ENCODE measurements around the gene MIA.
"Not testable (repeated sequence)": the region's sequence is repeated elsewhere in the genome, so short reads cannot be mapped to it uniquely, and the experiment has no call there.

The MIA gene

DNA sequence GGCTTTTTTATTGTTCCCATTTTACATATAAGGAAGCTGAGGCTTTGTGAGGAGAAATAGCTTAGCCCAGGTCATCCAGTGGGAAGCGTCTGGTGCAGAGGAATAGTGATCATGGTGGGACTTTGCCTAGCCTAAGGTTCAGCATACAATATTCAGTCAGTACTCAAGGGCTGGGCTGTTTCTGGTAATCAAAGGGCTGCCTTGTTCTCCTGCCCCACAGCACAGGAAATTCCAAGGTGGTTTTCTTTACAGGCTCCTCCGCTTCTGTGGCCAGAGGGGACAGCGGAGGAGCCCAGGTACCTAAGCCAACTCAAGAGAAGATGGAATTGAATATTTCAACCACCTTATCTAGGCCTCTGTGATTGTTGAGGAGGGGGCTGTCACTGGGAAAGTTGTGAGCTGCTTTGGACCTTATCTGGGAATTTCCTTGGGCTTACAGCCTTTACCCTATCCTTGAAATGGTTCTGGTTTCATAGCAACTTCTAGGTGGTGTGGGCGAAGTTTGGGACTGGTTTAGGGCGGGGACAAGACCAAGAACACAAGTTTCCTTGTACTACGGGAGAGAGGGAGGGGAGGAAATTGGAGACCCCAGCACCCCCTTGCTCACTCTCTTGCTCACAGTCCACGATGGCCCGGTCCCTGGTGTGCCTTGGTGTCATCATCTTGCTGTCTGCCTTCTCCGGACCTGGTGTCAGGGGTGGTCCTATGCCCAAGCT, at the start of gene MIA:
Gene MIA (plus strand): TSS at position 606 of the 716 bp plus-strand sequence. CDS start 22 bp downstream, at position 628.
- H3K4me3 ChIP-seq (ENCODE audit: low read length): no peak within 1 kb of the TSS
- no peaks in the 10 kb centered on the region for H3K27me3 ChIP-seq (ENCODE audit: insufficient read depth, low read length)
- no peak within 1 kb of the TSS for H2AFZ ChIP-seq (ENCODE audit: low read depth, low read length)
- peaks cover 12% of the 10 kb centered on the region for H3K4me1 ChIP-seq (ENCODE audit: insufficient read depth, low read length)
- H3K36me3 ChIP-seq (ENCODE audit: insufficient read depth, low read length): no peaks in the 10 kb centered on the region
- no peaks in the 10 kb centered on the region for H3K9me3 ChIP-seq (ENCODE audit: low read length)

DNA sequence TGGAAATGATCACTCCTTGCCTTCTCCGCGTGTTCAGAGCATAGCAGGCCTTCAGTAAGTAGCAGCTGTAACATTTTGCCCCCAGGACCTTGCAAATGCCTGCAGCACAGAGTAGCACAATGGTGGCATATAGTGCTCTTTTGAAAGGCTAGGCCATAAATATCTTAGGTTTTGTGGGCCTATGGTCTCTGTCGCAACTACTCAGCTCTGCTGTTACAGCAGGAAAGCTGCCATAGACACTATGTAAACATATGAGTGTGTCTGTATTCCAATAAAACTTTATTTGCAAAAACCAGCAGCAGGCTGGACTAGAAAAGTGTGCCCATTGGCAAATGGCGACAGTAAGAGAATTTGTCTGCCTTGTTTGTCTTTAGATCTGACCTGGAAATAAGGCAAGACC, 49.0 kb upstream of the MIA start:
- H3K27me3 ChIP-seq (ENCODE audit: insufficient read depth, low read length): no peaks in the 10 kb centered on the region
- no peak overlapping the region for H3K4me3 ChIP-seq (ENCODE audit: low read length)
- no peaks in the 10 kb centered on the region for H3K4me1 ChIP-seq (ENCODE audit: insufficient read depth, low read length)
- H3K36me3 ChIP-seq (ENCODE audit: insufficient read depth, low read length): peaks cover 50% of the 10 kb centered on the region
- H2AFZ ChIP-seq (ENCODE audit: low read depth, low read length): no peak overlapping the region
- peaks cover 7% of the 10 kb centered on the region for H3K9me3 ChIP-seq (ENCODE audit: low read length)

DNA sequence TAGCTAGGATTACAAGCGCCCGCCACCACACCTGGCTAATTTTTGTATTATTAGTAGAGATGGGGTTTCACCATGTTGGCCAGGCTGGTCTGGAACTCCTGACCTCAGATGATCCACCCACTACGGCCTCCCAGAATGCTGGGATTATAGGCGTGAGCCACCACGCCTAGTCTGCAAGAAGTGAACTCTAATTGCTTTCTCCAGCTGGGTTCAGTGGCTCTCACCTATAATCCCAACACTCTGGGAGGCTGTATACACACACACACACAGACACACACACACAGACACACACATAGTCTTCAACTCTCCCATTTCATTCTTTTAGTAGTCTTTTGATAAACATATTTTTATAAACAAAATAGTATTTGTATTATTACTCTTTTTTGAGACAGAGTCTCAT, 45.3 kb upstream of the MIA start:
- not testable (repeated sequence) for H3K27me3 ChIP-seq (ENCODE audit: insufficient read depth, low read length); H2AFZ ChIP-seq (ENCODE audit: low read depth, low read length); H3K4me1 ChIP-seq (ENCODE audit: insufficient read depth, low read length); H3K9me3 ChIP-seq (ENCODE audit: low read length); H3K4me3 ChIP-seq (ENCODE audit: low read length)
- H3K36me3 ChIP-seq (ENCODE audit: insufficient read depth, low read length): peaks cover 74% of the 10 kb centered on the region

DNA sequence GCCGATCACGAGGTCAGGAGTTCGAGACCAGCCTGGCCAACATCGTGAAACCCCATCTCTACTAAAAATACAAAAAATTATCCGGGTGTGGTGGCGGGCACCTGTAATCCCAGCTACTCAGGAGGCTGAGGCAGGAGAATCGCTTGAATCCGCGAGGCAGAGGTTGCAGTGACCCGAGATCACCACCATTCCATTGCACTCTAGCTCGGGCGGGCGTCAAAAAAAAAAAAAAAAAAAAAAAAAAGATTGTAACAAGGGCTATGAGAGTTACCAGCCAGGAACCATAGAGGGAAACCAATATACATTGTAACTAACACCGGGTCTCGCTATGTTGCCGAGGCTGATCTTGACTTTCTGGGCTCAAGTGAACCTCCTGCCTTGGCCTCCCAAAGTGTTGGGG, 43.0 kb upstream of the MIA start:
- not testable (repeated sequence) for H3K9me3 ChIP-seq (ENCODE audit: low read length); H2AFZ ChIP-seq (ENCODE audit: low read depth, low read length); H3K4me1 ChIP-seq (ENCODE audit: insufficient read depth, low read length); H3K4me3 ChIP-seq (ENCODE audit: low read length); H3K27me3 ChIP-seq (ENCODE audit: insufficient read depth, low read length)
- peaks cover 81% of the 10 kb centered on the region for H3K36me3 ChIP-seq (ENCODE audit: insufficient read depth, low read length)

DNA sequence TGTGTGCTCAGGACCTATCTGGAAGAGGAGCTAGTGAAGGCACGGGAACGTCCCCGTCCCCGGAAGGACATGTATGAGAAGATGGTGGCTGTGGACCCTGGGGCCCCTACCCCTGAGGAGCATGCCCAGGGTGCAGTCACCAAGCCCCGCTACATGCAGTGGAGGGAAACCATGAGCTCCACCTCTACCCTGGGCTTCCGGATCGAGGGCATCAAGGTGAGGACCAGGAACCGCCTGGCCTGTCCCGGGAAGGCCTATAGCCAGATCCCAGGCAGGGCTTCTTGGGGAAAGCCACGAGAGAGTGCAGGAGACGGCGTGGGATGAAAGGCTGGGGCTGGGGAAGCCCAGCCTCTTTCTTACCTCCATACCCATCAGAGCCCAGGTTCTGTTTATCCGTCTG, 42.2 kb upstream of the MIA start:
- Histone ChIP-seq H3K27me3 (ENCODE audit: insufficient read depth, low read length) (no peaks in the 10 kb centered on the region), H3K4me3 (ENCODE audit: low read length) (no peak overlapping the region), H2AFZ (ENCODE audit: low read depth, low read length) (no peak overlapping the region), H3K36me3 (ENCODE audit: insufficient read depth, low read length) (peaks cover 76% of the 10 kb centered on the region), H3K4me1 (ENCODE audit: insufficient read depth, low read length) (no peaks in the 10 kb centered on the region), H3K9me3 (ENCODE audit: low read length) (peaks cover 2% of the 10 kb centered on the region)

DNA sequence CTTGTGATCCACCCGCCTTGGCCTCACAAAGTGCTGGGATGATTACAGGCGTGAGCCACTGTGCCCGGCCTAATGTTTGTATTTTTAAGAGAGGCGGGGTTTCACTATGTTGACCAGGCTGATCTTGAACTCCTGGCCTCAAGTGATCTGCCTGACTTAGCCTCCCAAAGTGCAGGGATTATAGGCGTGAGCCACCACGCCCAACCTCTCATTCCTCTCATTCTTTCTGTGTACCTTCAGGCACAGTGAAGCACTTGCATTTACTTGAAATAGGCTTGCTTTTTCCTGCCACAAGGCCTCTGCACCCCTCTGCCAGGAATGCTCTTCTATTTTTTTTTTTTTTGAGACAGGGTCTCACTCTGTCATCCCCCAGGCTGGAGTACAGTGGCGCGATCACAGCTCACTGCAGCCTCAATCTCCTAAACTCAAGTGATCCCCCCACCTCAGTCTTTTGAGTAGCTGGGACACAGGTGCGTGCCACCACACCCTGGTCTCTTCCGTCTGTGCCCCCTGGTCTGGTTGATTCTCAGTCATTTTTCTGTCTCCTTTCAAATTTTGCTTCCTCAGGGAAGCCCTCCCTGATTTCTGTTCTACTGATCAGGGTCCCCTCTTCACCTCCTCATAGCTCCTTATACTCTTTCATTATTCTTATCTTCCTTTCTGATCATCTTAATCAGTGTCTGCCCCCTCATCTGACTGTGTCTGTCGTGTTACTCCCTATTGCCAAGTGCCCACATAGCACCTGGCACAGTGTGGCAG, 40.1 kb upstream of the MIA start:
- H2AFZ ChIP-seq (ENCODE audit: low read depth, low read length): no peak overlapping the region
- peaks cover 82% of the 10 kb centered on the region for H3K36me3 ChIP-seq (ENCODE audit: insufficient read depth, low read length)
- H3K4me3 ChIP-seq (ENCODE audit: low read length): no peak overlapping the region
- no peaks in the 10 kb centered on the region for H3K27me3 ChIP-seq (ENCODE audit: insufficient read depth, low read length)
- no peaks in the 10 kb centered on the region for H3K4me1 ChIP-seq (ENCODE audit: insufficient read depth, low read length)
- peaks cover 2% of the 10 kb centered on the region for H3K9me3 ChIP-seq (ENCODE audit: low read length)

DNA sequence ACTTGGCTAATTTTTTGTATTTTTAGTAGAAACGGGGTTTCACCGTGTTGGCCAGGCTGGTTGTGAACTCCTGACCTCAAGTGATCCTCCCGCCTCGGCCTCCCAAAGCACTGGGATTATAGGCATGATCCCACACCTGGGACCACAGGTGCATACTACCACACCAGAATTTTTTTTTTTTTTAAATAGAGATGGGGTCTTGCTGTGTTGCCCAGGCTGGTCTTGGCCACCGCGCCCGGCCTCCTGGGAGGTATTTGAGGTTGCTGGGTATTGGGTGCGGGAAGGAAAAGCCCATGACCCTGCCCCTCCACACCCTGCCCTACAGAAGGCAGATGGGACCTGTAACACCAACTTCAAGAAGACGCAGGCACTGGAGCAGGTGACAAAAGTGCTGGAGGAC, 38.7 kb upstream of the MIA start:
- H3K27me3 ChIP-seq (ENCODE audit: insufficient read depth, low read length): no peaks in the 10 kb centered on the region
- H3K36me3 ChIP-seq (ENCODE audit: insufficient read depth, low read length): peaks cover 68% of the 10 kb centered on the region
- H2AFZ ChIP-seq (ENCODE audit: low read depth, low read length): no peak overlapping the region
- H3K4me1 ChIP-seq (ENCODE audit: insufficient read depth, low read length): no peaks in the 10 kb centered on the region
- H3K4me3 ChIP-seq (ENCODE audit: low read length): no peak overlapping the region
- H3K9me3 ChIP-seq (ENCODE audit: low read length): no peaks in the 10 kb centered on the region

DNA sequence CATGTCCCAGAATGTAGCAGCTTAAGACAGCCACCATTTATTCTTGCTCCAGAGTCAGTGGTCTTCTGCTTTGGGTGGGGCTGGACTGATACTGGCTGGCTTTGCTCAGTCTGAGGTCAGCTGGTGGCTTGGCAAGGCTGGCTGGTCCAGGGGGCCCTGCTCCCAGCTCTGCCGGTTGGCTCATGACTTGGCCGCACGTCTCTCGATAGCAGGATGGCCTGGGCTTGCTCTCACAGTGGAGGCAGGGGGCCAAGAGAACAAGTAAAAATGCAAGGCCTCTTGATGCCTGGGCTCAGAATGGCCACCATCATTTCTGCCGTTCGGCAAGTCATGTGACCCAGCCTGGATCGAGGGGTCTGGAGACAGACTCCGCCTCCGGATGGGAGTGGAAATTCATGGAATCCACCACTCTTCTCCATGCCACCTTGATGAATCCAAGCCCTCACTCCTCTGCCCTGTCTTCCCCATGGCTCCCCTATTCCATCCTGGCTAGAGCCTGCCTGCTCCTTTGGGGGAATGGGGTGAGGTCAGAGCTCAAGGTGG, 38.1 kb upstream of the MIA start:
- peaks cover 66% of the 10 kb centered on the region for H3K36me3 ChIP-seq (ENCODE audit: insufficient read depth, low read length)
- no peaks in the 10 kb centered on the region for H3K27me3 ChIP-seq (ENCODE audit: insufficient read depth, low read length)
- H3K9me3 ChIP-seq (ENCODE audit: low read length): no peaks in the 10 kb centered on the region
- no peak overlapping the region for H3K4me3 ChIP-seq (ENCODE audit: low read length)
- H2AFZ ChIP-seq (ENCODE audit: low read depth, low read length): no peak overlapping the region
- no peaks in the 10 kb centered on the region for H3K4me1 ChIP-seq (ENCODE audit: insufficient read depth, low read length)

DNA sequence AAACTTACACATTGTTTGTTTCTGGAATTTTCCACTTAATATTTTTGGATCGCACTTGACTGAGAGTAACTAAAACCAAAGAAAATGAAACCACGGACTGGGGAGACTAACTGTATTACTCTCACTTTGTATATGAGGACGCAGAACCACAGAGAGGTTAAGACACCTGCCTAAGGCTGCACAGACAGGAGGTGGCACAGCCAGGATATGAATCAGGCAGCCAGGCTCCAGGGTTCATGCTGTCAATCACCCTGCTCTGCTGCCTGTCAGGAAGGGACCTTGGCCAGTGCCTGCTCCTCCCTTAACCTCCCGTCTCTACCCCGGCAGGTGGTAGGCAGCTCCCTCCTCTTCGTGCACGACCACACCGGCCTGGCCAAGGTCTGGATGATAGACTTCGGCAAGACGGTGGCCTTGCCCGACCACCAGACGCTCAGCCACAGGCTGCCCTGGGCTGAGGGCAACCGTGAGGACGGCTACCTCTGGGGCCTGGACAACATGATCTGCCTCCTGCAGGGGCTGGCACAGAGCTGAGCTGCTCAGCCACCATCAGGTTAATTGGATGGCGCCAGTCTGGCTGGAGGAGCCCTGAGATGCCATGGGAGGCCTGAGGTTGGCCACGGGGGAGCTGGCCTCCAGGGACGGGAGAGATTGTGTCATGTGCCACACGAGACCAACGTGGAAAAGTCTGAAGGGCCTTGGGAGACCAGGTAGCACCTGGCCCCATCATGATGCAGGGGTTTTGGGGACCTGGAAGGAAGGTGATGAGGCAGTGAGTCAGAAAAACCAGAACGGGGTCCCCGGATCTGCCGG, 36.1 kb upstream of the MIA start:
- Histone ChIP-seq H3K27me3 (ENCODE audit: insufficient read depth, low read length) (no peaks in the 10 kb centered on the region), H3K4me3 (ENCODE audit: low read length) (no peak overlapping the region), H2AFZ (ENCODE audit: low read depth, low read length) (no peak overlapping the region), H3K36me3 (ENCODE audit: insufficient read depth, low read length) (peaks cover 52% of the 10 kb centered on the region), H3K9me3 (ENCODE audit: low read length) (no peaks in the 10 kb centered on the region), H3K4me1 (ENCODE audit: insufficient read depth, low read length) (no peaks in the 10 kb centered on the region)

DNA sequence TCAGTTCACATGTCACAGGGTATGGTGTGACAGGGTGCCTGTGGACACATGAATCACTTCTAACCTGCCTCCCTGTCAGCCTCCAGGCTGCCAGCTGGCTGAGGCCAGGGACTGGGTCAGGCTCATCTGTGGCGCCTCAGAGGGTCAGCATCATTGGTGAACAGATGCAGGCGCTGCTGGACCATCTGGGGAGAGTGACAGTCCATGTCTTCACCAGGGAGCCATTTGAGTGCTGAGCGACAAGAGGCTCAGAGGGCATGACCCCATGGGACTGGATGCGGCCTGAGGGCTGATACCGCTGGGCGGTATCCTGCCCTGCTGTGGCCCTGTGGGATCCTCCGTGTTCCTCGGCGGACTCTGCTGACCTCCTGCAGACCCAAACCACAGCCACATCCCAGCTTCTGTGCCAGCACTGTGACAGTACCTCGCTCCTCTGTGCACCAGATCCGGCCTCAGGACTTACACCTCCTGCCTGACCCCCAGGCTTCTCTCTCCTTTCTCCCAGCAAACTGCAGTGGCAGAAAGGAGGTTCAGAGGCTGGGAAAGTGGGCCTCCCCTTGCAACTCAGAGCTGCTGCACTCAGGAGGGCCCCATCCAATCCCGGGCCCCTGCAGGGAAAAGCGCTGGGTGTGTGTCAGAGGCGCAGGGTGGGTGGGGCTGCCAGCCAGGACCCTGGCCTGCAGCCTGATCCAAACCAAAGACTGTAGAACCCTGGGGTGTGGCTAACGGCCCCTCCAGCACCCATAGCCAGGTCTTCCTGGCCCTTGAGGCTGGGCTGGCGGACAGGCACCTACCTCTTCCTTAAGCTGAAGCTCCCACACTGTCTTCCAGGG, 35.2 kb upstream of the MIA start:
- H3K36me3 ChIP-seq (ENCODE audit: insufficient read depth, low read length): peaks cover 44% of the 10 kb centered on the region
- H3K4me3 ChIP-seq (ENCODE audit: low read length): no peak overlapping the region
- H2AFZ ChIP-seq (ENCODE audit: low read depth, low read length): no peak overlapping the region
- H3K4me1 ChIP-seq (ENCODE audit: insufficient read depth, low read length): no peaks in the 10 kb centered on the region
- no peaks in the 10 kb centered on the region for H3K27me3 ChIP-seq (ENCODE audit: insufficient read depth, low read length)
- no peaks in the 10 kb centered on the region for H3K9me3 ChIP-seq (ENCODE audit: low read length)

DNA sequence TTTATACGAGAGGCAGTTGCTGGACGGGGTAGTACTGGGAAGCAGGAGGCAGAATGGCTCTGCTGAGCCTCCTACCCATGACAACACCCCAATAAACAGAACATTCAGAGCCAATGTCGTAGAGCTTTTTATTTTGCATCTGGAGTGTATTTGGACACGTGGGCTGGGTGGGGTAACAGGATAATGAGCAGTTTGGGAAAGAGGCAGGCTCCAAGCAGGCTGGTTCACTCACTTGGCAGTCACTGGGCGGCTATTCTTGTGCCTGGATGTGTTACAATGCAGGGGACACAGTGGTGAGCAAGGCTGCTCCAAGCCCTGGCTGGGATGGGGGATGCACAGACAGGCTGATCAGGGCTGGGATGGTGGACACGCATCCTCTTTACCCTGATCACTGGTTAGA, 34.6 kb upstream of the MIA start:
- no peak overlapping the region for H3K4me3 ChIP-seq (ENCODE audit: low read length)
- no peak overlapping the region for H2AFZ ChIP-seq (ENCODE audit: low read depth, low read length)
- H3K4me1 ChIP-seq (ENCODE audit: insufficient read depth, low read length): no peaks in the 10 kb centered on the region
- H3K9me3 ChIP-seq (ENCODE audit: low read length): no peaks in the 10 kb centered on the region
- no peaks in the 10 kb centered on the region for H3K27me3 ChIP-seq (ENCODE audit: insufficient read depth, low read length)
- peaks cover 38% of the 10 kb centered on the region for H3K36me3 ChIP-seq (ENCODE audit: insufficient read depth, low read length)

DNA sequence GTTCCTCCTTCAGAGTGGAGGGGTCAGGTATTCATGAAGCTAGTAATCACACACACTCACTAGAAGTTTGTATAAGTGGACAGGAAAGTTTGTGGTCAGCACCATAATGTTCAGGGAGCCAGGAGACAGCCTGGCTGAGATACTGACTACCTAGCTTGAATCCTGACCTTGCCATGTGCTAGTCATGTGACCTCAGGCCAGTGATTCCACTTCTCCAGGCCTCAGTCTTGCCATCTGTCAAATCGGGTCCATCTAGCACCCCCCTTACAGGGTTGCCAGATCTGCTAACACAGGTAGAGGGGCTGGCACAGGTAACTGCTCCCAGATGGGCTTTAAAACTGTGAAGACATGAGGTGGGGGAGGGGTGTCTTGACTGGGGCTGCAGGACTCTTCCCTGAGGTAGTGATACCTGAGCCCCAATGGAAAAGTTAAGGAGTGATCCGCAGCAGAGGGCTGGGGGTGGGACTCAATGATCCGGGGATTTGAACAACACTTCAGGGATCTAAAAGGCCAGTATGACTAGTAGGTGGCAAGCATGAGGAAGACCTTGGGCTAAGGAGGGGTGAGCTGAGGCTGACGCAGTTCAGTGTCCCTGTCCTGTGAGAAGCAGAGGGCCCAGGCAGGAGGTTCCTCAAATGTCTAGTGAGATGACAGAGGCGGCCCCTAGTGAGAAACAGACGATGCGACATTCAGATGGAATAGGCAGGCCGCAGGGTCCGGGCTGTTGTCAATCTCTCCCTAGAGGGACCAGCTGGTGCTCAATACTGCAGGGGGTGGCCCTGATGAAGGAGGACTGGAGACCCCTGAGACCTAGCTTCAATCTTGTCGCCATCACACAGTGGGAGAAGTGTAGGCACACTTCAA, 33.6 kb upstream of the MIA start:
- H3K4me3 ChIP-seq (ENCODE audit: low read length): no peak overlapping the region
- H3K27me3 ChIP-seq (ENCODE audit: insufficient read depth, low read length): no peaks in the 10 kb centered on the region
- no peak overlapping the region for H2AFZ ChIP-seq (ENCODE audit: low read depth, low read length)

More for the DNA sequence above, 33.6 kb upstream of the MIA start:
- Histone ChIP-seq H3K4me1 (ENCODE audit: insufficient read depth, low read length) (no peaks in the 10 kb centered on the region), H3K9me3 (ENCODE audit: low read length) (no peaks in the 10 kb centered on the region), H3K36me3 (ENCODE audit: insufficient read depth, low read length) (peaks cover 30% of the 10 kb centered on the region)
